Measurements from ENCODE around the gene SUSD2. TPM values are rescaled to one million over a fixed set of nuclear protein-coding genes. Genes with fewer than 3 reads are reported as not detected.

Gene SUSD2
- total and polyA plus RNA-seq, 2 donors (not counting 1 experiment from before 2014, with no cell fraction given) = 10.6 to 11.9 TPM

DNA sequence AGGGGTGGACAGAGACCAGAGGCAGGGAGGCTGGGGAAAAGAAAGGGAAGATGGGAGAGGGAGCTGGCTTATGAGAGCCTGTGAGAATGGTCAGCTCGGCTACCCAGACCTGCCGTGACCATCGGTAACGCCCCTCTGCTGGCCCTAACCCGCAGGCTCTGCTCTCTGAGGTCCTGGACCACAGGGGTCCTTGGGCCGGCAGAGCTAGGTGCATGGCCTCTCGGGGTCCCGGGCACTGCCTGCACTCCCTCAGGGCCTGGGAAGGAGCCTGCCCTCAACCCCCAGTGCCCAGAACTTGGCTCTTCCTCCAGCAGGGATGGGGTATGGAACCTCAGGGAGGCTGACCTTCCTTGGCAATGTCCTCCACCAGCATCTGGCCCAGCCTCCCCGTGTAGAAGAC lies 50.4 kb downstream of the SUSD2 start:
- Histone ChIP-seq H3K79me2 (ENCODE audit: control insufficient read depth, insufficient read depth, low read length) (no peaks in the 10 kb centered on the region), H3K9me3 (ENCODE audit: control insufficient read depth, insufficient read depth, low read depth, low read length) (no peaks in the 10 kb centered on the region), H3K27ac (ENCODE audit: insufficient read depth, low read length) (no peak overlapping the region), H3K9ac (ENCODE audit: insufficient read depth, low read length) (no peak overlapping the region), H2AFZ (ENCODE audit: low read length) (no peak overlapping the region), H3K27me3 (ENCODE audit: control insufficient read depth, insufficient read depth, low read length) (no peaks in the 10 kb centered on the region), H3K36me3 (ENCODE audit: control insufficient read depth, insufficient read depth, low read length) (no peaks in the 10 kb centered on the region), H4K20me1 (ENCODE audit: control insufficient read depth, extremely low read depth, insufficient read depth, low read length) (no peaks in the 10 kb centered on the region), H3K4me1 (ENCODE audit: control insufficient read depth, extremely low read depth, insufficient read depth, low read length) (no peaks in the 10 kb centered on the region), H3K4me2 (ENCODE audit: extremely low read depth, insufficient read depth, low read length) (no peak overlapping the region), H3K4me3 (replicated peaks in 1 of 4; ENCODE audit: control extremely low read depth in 1 of 4, insufficient read depth in 1 of 4, low read depth in 3 of 4, low read length in 4 of 4) (no peak overlapping the region)
- TF ChIP-seq EZH2 (IDR thresholded peaks at IDR 0.05; ENCODE audit: low read length, missing control alignments) = no peak
- TF ChIP-seq, protein P1, sequence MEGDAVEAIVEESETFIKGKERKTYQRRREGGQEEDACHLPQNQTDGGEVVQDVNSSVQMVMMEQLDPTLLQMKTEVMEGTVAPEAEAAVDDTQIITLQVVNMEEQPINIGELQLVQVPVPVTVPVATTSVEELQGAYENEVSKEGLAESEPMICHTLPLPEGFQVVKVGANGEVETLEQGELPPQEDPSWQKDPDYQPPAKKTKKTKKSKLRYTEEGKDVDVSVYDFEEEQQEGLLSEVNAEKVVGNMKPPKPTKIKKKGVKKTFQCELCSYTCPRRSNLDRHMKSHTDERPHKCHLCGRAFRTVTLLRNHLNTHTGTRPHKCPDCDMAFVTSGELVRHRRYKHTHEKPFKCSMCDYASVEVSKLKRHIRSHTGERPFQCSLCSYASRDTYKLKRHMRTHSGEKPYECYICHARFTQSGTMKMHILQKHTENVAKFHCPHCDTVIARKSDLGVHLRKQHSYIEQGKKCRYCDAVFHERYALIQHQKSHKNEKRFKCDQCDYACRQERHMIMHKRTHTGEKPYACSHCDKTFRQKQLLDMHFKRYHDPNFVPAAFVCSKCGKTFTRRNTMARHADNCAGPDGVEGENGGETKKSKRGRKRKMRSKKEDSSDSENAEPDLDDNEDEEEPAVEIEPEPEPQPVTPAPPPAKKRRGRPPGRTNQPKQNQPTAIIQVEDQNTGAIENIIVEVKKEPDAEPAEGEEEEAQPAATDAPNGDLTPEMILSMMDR (conservative IDR thresholded peaks at IDR 0.05 in 1 of 2, IDR thresholded peaks at IDR 0.05 in 1 of 2; ENCODE audit: low read depth in 1 of 2, low read length in 2 of 2) = no peak
- DNase-seq (ENCODE audit: low read depth in 2 of 2) = no peak

DNA sequence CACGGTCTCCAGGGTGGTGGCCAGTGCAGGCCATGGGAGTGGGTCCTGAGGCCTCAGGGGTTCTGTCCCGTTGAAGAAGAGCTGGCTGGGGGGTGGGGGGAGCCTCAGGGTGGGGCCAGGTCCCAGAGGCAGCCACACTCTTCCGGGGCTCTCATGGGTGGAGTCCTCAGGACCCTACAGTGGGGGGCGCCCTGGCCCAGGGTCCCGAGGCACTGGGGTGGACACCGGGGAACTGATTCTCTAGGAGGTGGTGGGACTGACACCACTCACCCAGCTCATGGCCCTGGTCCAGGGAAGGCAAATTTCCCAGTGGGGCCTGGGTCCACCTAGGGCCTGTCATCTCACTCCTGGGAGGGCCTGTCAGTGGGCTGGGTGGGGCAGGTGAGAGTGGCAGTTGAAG lies 50.8 kb downstream of the SUSD2 start:
- H2AFZ ChIP-seq (ENCODE audit: low read length) = no peak overlapping the region
- H3K9ac ChIP-seq (ENCODE audit: insufficient read depth, low read length) = no peak overlapping the region
- H3K4me3 ChIP-seq (replicated peaks in 1 of 4; ENCODE audit: control extremely low read depth in 1 of 4, insufficient read depth in 1 of 4, low read depth in 3 of 4, low read length in 4 of 4) = no peak overlapping the region
- no peaks in the 10 kb centered on the region for H3K36me3 ChIP-seq (ENCODE audit: control insufficient read depth, insufficient read depth, low read length)
- no peaks in the 10 kb centered on the region for H4K20me1 ChIP-seq (ENCODE audit: control insufficient read depth, extremely low read depth, insufficient read depth, low read length)
- no peak overlapping the region for H3K4me2 ChIP-seq (ENCODE audit: extremely low read depth, insufficient read depth, low read length)
- no peak for DNase-seq (ENCODE audit: low read depth in 2 of 2)
- TF ChIP-seq, protein P1 (conservative IDR thresholded peaks at IDR 0.05 in 1 of 2, IDR thresholded peaks at IDR 0.05 in 1 of 2; ENCODE audit: low read depth in 1 of 2, low read length in 2 of 2) = no peak
- no peak for TF ChIP-seq EZH2 (IDR thresholded peaks at IDR 0.05; ENCODE audit: low read length, missing control alignments)
- no peaks in the 10 kb centered on the region for H3K27me3 ChIP-seq (ENCODE audit: control insufficient read depth, insufficient read depth, low read length)
- no peaks in the 10 kb centered on the region for H3K79me2 ChIP-seq (ENCODE audit: control insufficient read depth, insufficient read depth, low read length)
- no peaks in the 10 kb centered on the region for H3K9me3 ChIP-seq (ENCODE audit: control insufficient read depth, insufficient read depth, low read depth, low read length)
- H3K27ac ChIP-seq (ENCODE audit: insufficient read depth, low read length) = no peak overlapping the region
- no peaks in the 10 kb centered on the region for H3K4me1 ChIP-seq (ENCODE audit: control insufficient read depth, extremely low read depth, insufficient read depth, low read length)

DNA sequence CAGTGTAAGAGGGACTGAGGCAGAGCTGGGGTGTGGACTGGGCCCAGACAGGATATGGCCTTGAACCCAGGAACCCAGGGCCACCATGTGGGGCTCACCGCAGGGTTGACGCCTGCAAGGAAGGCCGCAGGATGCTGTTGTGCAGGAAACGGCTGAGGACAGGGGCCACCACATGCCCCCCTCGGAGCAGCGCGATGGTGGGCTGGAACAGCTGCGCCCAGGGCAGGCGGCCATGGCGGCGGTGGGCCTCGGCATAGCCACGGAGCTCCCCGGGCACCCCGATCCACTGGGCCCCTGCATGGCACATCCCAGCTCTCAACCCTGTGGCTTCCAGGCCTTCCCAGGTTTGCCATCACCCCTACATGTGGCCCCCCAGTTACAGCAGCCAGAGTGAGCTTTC lies 51.4 kb downstream of the SUSD2 start:
- no peak for TF ChIP-seq EZH2 (IDR thresholded peaks at IDR 0.05; ENCODE audit: low read length, missing control alignments)
- TF ChIP-seq, protein P1 (conservative IDR thresholded peaks at IDR 0.05 in 1 of 2, IDR thresholded peaks at IDR 0.05 in 1 of 2; ENCODE audit: low read depth in 1 of 2, low read length in 2 of 2) = no peak

More for the DNA sequence above, 51.4 kb downstream of the SUSD2 start:
- H3K27me3 ChIP-seq (ENCODE audit: control insufficient read depth, insufficient read depth, low read length) = no peaks in the 10 kb centered on the region
- H3K36me3 ChIP-seq (ENCODE audit: control insufficient read depth, insufficient read depth, low read length) = no peaks in the 10 kb centered on the region
- no peak overlapping the region for H3K9ac ChIP-seq (ENCODE audit: insufficient read depth, low read length)
- H3K4me2 ChIP-seq (ENCODE audit: extremely low read depth, insufficient read depth, low read length) = no peak overlapping the region
- H3K4me3 ChIP-seq (replicated peaks in 1 of 4; ENCODE audit: control extremely low read depth in 1 of 4, insufficient read depth in 1 of 4, low read depth in 3 of 4, low read length in 4 of 4) = no peak overlapping the region
- H3K4me1 ChIP-seq (ENCODE audit: control insufficient read depth, extremely low read depth, insufficient read depth, low read length) = no peaks in the 10 kb centered on the region
- no peak overlapping the region for H3K27ac ChIP-seq (ENCODE audit: insufficient read depth, low read length)
- no peaks in the 10 kb centered on the region for H3K9me3 ChIP-seq (ENCODE audit: control insufficient read depth, insufficient read depth, low read depth, low read length)
- H2AFZ ChIP-seq (ENCODE audit: low read length) = no peak overlapping the region
- no peak for DNase-seq (ENCODE audit: low read depth in 2 of 2)
- H4K20me1 ChIP-seq (ENCODE audit: control insufficient read depth, extremely low read depth, insufficient read depth, low read length) = no peaks in the 10 kb centered on the region
- H3K79me2 ChIP-seq (ENCODE audit: control insufficient read depth, insufficient read depth, low read length) = no peaks in the 10 kb centered on the region
